ENCODE results near the gene B4GALNT2. TPM values are rescaled to one million over a fixed set of nuclear protein-coding genes. Genes with fewer than 3 reads are reported as not detected.

Gene B4GALNT2
- total and polyA plus RNA-seq, 2 donors (not counting 3 experiments of a cell fraction or from before 2014, with no cell fraction given), result 0.11 TPM; not detected in 1

DNA sequence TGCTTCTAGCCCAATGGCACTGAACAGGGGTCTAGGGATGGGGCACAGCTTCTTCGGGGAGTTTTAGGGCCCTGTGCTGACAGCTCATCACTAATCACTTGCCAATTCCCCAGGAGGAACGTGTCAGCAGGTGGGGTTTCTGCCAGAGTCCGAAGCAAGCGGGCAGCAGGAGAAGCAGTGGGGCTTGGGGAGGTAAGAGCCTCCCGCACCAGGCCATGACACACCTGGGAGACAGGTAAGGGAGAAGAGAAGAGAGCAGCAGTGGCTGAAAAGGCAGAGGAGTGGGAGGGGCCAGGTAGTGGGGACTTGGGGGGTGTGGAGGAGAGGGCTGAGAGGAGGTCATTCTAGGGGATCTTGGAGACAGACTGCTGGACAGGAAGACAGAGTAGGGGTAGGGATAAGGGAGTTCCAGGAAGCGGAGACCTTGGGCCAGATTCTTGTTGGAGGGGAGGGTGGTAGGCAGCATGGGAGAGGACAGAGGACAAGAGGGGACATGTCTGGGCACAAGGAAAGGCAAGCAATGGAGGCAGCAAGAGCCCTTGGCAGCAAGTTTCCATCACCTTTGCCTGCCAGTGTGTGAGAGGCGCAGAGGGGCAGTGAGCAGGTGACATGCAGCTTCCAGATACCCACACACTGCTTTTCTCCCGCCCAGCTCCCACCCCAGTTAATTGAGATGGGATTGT lies 93.1 kb downstream of the B4GALNT2 start:
- H3K9ac ChIP-seq (replicated peaks; ENCODE audit: extremely low read depth, insufficient read depth, low read length), result no peak overlapping the region
- H3K27me3 ChIP-seq (ENCODE audit: control insufficient read depth in 2 of 2, insufficient read depth in 2 of 2, low read length in 2 of 2), result peaks cover 16 to 22% of the 10 kb centered on the region in 2 experiments
- peaks cover 0 to 6% of the 10 kb centered on the region in 2 experiments for H3K36me3 ChIP-seq (ENCODE audit: control insufficient read depth in 2 of 2, extremely low read depth in 1 of 2, insufficient read depth in 2 of 2, low read length in 2 of 2)
- H3K4me1 ChIP-seq (ENCODE audit: control insufficient read depth, extremely low read depth, insufficient read depth, low read length), result peaks cover 16% of the 10 kb centered on the region
- BruUV-seq (replicated peaks), result no TSS peak
- H2AFZ ChIP-seq (ENCODE audit: low read depth, low read length), result no peak overlapping the region
- no peak for DNase-seq (ENCODE audit: low read depth, low spot score)
- H3K4me3 ChIP-seq (replicated peaks in 1 of 3; ENCODE audit: insufficient read depth in 1 of 3, low read depth in 1 of 3, low read length in 3 of 3), result no peak overlapping the region
- H3K79me2 ChIP-seq (ENCODE audit: control insufficient read depth, insufficient read depth, low read length), result no peaks in the 10 kb centered on the region
- intact Hi-C loops (cut with micrococcal nuclease), result loop anchor here (2.0 to 5.0 kb wide), 2 partner anchors 169 to 188 kb away; no protein-coding TSS in a partner anchor
- H3K9me1 ChIP-seq (replicated peaks; ENCODE audit: control insufficient read depth, extremely low read depth, insufficient read depth, low read length), result no peaks in the 10 kb centered on the region
- H3K27ac ChIP-seq (ENCODE audit: insufficient read depth, low read depth, low read length), result no peak overlapping the region
- dilution Hi-C loops (cut with MboI; ENCODE audit: extremely low pct_ligation_motif_present, low sequenced_read_pairs), result no loop called here
- no peaks in the 10 kb centered on the region for H4K20me1 ChIP-seq (replicated peaks; ENCODE audit: control insufficient read depth, extremely low read depth, insufficient read depth, low read length)
- ChIA-PET CTCF (interaction anchor here (1.3 to 13.3 kb wide), 8 partner anchors 10 to 65 kb away, joined by 4 to 212 read pairs (median 19); partner anchors contain the start of genes ABI3 and GNGT2), POLR2A (no interaction called here)
- no peak for FAIRE-seq
- no peak overlapping the region for H3K4me2 ChIP-seq (ENCODE audit: insufficient read depth, low read length)
- TF ChIP-seq JUN (IDR thresholded peaks at IDR 0.05; ENCODE audit: borderline replicate concordance, insufficient read depth, insufficient read length, low read depth), result no peak
- peak; percentile 23 for TF ChIP-seq POLR2AphosphoS5 (IDR thresholded peaks at IDR 0.05; ENCODE audit: insufficient read depth, low read depth, low read length)
- no peak for TF ChIP-seq MYC (IDR thresholded peaks at IDR 0.05; ENCODE audit: low read depth, low read length)
- no peaks in the 10 kb centered on the region for H3K9me3 ChIP-seq (replicated peaks; ENCODE audit: control insufficient read depth, insufficient read depth, low read length)

Other genes starting within 250 kb of the B4GALNT2 start
- gene ATP5MC1, start 240.0 kb upstream of the B4GALNT2 start, total RNA-seq, result 93.8 and 95.1 TPM in 2 replicates
- 704 and 802 TPM in 2 replicates for gene ATP5MC1, start 240.0 kb upstream of the B4GALNT2 start, polyA plus RNA-seq
- 95.1 and 104 TPM in 2 replicates for gene UBE2Z, start 224.4 kb upstream of the B4GALNT2 start, total RNA-seq
- gene UBE2Z, start 224.4 kb upstream of the B4GALNT2 start, polyA plus RNA-seq, result 106 and 117 TPM in 2 replicates
- 166 and 173 TPM in 2 replicates for gene SNF8, start 187.9 kb upstream of the B4GALNT2 start, total RNA-seq
- 176 and 194 TPM in 2 replicates for gene SNF8, start 187.9 kb upstream of the B4GALNT2 start, polyA plus RNA-seq
- not detected in 2 replicates for gene GIP, start 164.2 kb upstream of the B4GALNT2 start, total RNA-seq
- not detected in 2 replicates for gene GIP, start 164.2 kb upstream of the B4GALNT2 start, polyA plus RNA-seq
- gene IGF2BP1, start 135.4 kb upstream of the B4GALNT2 start, total RNA-seq, result 91.7 and 99.5 TPM in 2 replicates
- gene IGF2BP1, start 135.4 kb upstream of the B4GALNT2 start, polyA plus RNA-seq, result 8.6 and 9.5 TPM in 2 replicates
- gene GNGT2, start 77.8 kb downstream of the B4GALNT2 start, total RNA-seq, result 3.7 and 3.8 TPM in 2 replicates
- 2.1 and 2.8 TPM in 2 replicates for gene GNGT2, start 77.8 kb downstream of the B4GALNT2 start, polyA plus RNA-seq
- gene ABI3, start 77.9 kb downstream of the B4GALNT2 start, total RNA-seq, result 35.2 and 35.7 TPM in 2 replicates
- gene ABI3, start 77.9 kb downstream of the B4GALNT2 start, polyA plus RNA-seq, result 35.0 and 35.5 TPM in 2 replicates
- gene PHOSPHO1, start 98.0 kb downstream of the B4GALNT2 start, total RNA-seq, result 0.18 TPM in 1 of 2 replicates, not detected in the other
- 0.19 and 0.23 TPM in 2 replicates for gene PHOSPHO1, start 98.0 kb downstream of the B4GALNT2 start, polyA plus RNA-seq
- 18.2 and 18.6 TPM in 2 replicates for gene ZNF652, start 229.5 kb downstream of the B4GALNT2 start, total RNA-seq
- 6.1 and 6.2 TPM in 2 replicates for gene ZNF652, start 229.5 kb downstream of the B4GALNT2 start, polyA plus RNA-seq

Measured in endothelial cell of umbilical vein (primary cell).